Astrocyte (in vitro differentiated cells and primary cell): ENCODE measurements around the gene TTC9C. TPM values are rescaled to one million over a fixed set of nuclear protein-coding genes. Genes with fewer than 3 reads are reported as not detected.

Source experiments
- DNase-seq: peaks from one replicate; pipeline ENCODE4 v3.0.0-alpha.2; 2010; ENCODE audit warnings: low read depth
- FAIRE-seq: peaks from 2 replicates; lab custom pipeline; 2011; peaks lifted over from hg19 to GRCh38; lab: Jason Lieb, UNC
- H2AFZ ChIP-seq: 2 replicates; pipeline ENCODE4 v1.6.0; 2012; ENCODE audit warnings: low read depth, low read length, inconsistent platforms
- H3K27ac ChIP-seq: 2 replicates; pipeline ENCODE4 v1.5.1; 2011; ENCODE audit warnings: low read depth, low read length, inconsistent platforms
- H3K27me3 ChIP-seq: 2 replicates; pipeline ENCODE4 v1.6.0; 2011; ENCODE audit warnings: low read length, inconsistent platforms; ENCODE audit not compliant: insufficient read depth
- H3K36me3 ChIP-seq: 2 replicates; pipeline ENCODE4 v1.5.1; 2011; ENCODE audit warnings: low read length, inconsistent platforms; ENCODE audit not compliant: insufficient read depth
- H3K4me1 ChIP-seq: 2 replicates; pipeline ENCODE4 v1.5.1; 2011; ENCODE audit warnings: low read length, inconsistent platforms; ENCODE audit not compliant: insufficient read depth
- H3K4me2 ChIP-seq: 2 replicates; pipeline ENCODE4 v1.6.0; 2012; ENCODE audit warnings: low read length, inconsistent platforms
- H3K4me3 ChIP-seq: 2 replicates; pipeline ENCODE4 v1.5.1; 2011; ENCODE audit warnings: low read depth, mild to moderate bottlenecking, low read length, inconsistent platforms; ENCODE audit not compliant: insufficient read depth
- H3K79me2 ChIP-seq: 2 replicates; pipeline ENCODE4 v1.6.0; 2012; ENCODE audit warnings: mild to moderate bottlenecking, low read length, inconsistent platforms; ENCODE audit not compliant: insufficient read depth
- H3K9ac ChIP-seq: 2 replicates; pipeline ENCODE4 v1.6.0; 2012; ENCODE audit warnings: mild to moderate bottlenecking, low read length, inconsistent platforms
- H3K9me3 ChIP-seq: 2 replicates; pipeline ENCODE4 v1.5.1; 2012; ENCODE audit warnings: low read depth, mild to moderate bottlenecking, low read length, inconsistent platforms; ENCODE audit not compliant: insufficient read depth
- H4K20me1 ChIP-seq: 2 replicates; pipeline ENCODE4 v1.6.0; 2012; ENCODE audit warnings: low read length, inconsistent platforms; ENCODE audit not compliant: insufficient read depth
- H3K27ac Mint-ChIP-seq: one replicate; pipeline ENCODE4 v1.8.0; 2021; ENCODE audit warnings: mild to moderate bottlenecking, mixed read lengths; ENCODE audit not compliant: unreplicated experiment
- H3K27me3 Mint-ChIP-seq: one replicate; pipeline ENCODE4 v1.8.0; 2021; ENCODE audit warnings: low read depth, mixed read lengths; ENCODE audit not compliant: unreplicated experiment
- H3K36me3 Mint-ChIP-seq: one replicate; pipeline ENCODE4 v1.8.0; 2021; ENCODE audit warnings: low read depth, mixed read lengths; ENCODE audit not compliant: unreplicated experiment
- H3K4me1 Mint-ChIP-seq: one replicate; pipeline ENCODE4 v1.8.0; 2021; ENCODE audit warnings: low read depth, mixed read lengths; ENCODE audit not compliant: unreplicated experiment
- H3K4me3 Mint-ChIP-seq: one replicate; pipeline ENCODE4 v1.8.0; 2021; ENCODE audit warnings: mild to moderate bottlenecking, moderate library complexity, mixed read lengths; ENCODE audit not compliant: unreplicated experiment
- H3K9me3 Mint-ChIP-seq: one replicate; pipeline ENCODE4 v1.8.0; 2021; ENCODE audit warnings: mild to moderate bottlenecking, mixed read lengths; ENCODE audit not compliant: unreplicated experiment
- EZH2 ChIP-seq: IDR thresholded peaks from 2 replicates; pipeline ENCODE4 v1.6.1; 2012; ENCODE audit warnings: mild to moderate bottlenecking, low read length, inconsistent platforms; ENCODE audit not compliant: insufficient read depth
- total RNA-seq: library from RNA; stranded (reverse); gene quantifications from 2 replicates; pipeline ENCODE4 v1.2.1, GENCODE V29; 2021
- TF ChIP-seq, protein P1 (sequence below): IDR thresholded peaks from 2 replicates; pipeline ENCODE4 v1.5.1; 2011; ENCODE audit warnings: low read depth, mild to moderate bottlenecking, inconsistent platforms, low read length, moderate library complexity; ENCODE audit not compliant: insufficient read depth

The TTC9C gene
- total RNA-seq, 1 donor from 2014 or later: 51.9 TPM

DNA sequence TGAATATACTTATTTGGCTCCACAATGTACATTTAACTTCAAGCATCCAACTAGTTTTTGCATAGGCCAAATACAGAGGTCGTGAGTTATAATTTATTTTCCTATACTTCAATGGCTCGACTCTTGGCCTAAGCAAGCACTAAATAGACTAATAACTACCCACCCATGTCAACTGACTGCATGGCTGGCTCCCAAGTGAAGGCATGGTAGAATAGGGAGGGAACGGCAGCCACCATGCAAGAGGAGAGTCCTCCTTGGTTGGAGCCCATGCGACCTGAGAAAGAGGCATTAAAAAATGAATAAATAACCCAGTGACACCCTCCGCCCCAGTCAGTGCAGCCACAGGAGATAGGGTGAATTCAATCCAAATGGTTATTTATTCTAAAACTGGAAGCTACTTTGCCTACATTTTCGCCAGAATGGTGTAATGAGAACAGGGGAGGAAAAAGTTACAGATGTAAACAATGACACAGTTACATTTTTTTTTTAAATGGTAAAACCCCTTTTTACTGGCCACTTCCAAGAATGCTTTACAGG lies 15.9 kb upstream of the TTC9C start:
- no peak overlapping the region for H3K4me2 ChIP-seq
- Mint-ChIP-seq H3K9me3 (no peaks in the 10 kb centered on the region), H3K27ac (no peak overlapping the region), H3K4me1 (peaks cover 32% of the 10 kb centered on the region), H3K36me3 (peaks cover 26% of the 10 kb centered on the region), H3K4me3 (no peak overlapping the region), H3K27me3 (no peaks in the 10 kb centered on the region)
- peaks cover 63% of the 10 kb centered on the region for H3K36me3 ChIP-seq
- H3K79me2 ChIP-seq: peaks cover 39% of the 10 kb centered on the region
- no peak for FAIRE-seq
- peaks cover 17% of the 10 kb centered on the region for H3K4me1 ChIP-seq
- no peaks in the 10 kb centered on the region for H3K9me3 ChIP-seq
- H3K27ac ChIP-seq: no peak overlapping the region
- no peak overlapping the region for H3K4me3 ChIP-seq
- no peak overlapping the region for H2AFZ ChIP-seq
- H3K27me3 ChIP-seq: no peaks in the 10 kb centered on the region
- no peak overlapping the region for H3K9ac ChIP-seq
- DNase-seq: no peak
- TF ChIP-seq, protein P1, sequence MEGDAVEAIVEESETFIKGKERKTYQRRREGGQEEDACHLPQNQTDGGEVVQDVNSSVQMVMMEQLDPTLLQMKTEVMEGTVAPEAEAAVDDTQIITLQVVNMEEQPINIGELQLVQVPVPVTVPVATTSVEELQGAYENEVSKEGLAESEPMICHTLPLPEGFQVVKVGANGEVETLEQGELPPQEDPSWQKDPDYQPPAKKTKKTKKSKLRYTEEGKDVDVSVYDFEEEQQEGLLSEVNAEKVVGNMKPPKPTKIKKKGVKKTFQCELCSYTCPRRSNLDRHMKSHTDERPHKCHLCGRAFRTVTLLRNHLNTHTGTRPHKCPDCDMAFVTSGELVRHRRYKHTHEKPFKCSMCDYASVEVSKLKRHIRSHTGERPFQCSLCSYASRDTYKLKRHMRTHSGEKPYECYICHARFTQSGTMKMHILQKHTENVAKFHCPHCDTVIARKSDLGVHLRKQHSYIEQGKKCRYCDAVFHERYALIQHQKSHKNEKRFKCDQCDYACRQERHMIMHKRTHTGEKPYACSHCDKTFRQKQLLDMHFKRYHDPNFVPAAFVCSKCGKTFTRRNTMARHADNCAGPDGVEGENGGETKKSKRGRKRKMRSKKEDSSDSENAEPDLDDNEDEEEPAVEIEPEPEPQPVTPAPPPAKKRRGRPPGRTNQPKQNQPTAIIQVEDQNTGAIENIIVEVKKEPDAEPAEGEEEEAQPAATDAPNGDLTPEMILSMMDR: no peak
- no peak for TF ChIP-seq EZH2
- H4K20me1 ChIP-seq: peaks cover 13% of the 10 kb centered on the region

DNA sequence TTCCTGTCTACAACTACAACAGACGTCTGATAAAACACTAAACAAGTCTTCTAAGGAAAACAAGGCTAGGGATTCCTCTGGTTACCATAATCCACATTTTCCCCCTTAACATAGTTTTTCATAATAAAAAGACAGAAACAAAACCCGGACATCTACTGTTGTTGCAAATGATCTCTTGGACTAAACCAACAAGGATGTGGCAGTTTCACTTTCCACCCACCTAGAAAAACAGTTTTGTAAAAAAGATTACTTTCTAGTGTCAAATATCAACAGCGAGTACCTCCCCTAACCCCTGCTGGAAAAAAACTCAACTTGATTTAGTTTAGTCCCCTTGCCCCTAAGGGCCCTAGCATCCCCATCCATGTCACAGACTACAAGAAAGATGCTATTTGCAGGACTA lies 15.4 kb upstream of the TTC9C start:
- TF ChIP-seq, protein P1: no peak
- TF ChIP-seq EZH2: no peak
- H3K27ac Mint-ChIP-seq: no peak overlapping the region
- H3K36me3 ChIP-seq: peaks cover 68% of the 10 kb centered on the region
- peaks cover 28% of the 10 kb centered on the region for H3K36me3 Mint-ChIP-seq
- H3K9me3 ChIP-seq: no peaks in the 10 kb centered on the region
- no peak overlapping the region for H3K9ac ChIP-seq
- peaks cover 16% of the 10 kb centered on the region for H3K4me1 ChIP-seq
- peaks cover 30% of the 10 kb centered on the region for H3K4me1 Mint-ChIP-seq
- no peak overlapping the region for H2AFZ ChIP-seq
- no peak overlapping the region for H3K4me3 Mint-ChIP-seq
- H3K9me3 Mint-ChIP-seq: no peaks in the 10 kb centered on the region
- peaks cover 18% of the 10 kb centered on the region for H4K20me1 ChIP-seq
- FAIRE-seq (no peak), DNase-seq (no peak)
- H3K4me2 ChIP-seq: no peak overlapping the region
- H3K79me2 ChIP-seq: peaks cover 44% of the 10 kb centered on the region
- H3K27me3 Mint-ChIP-seq: no peaks in the 10 kb centered on the region
- H3K27ac ChIP-seq: no peak overlapping the region
- H3K27me3 ChIP-seq: no peaks in the 10 kb centered on the region
- no peak overlapping the region for H3K4me3 ChIP-seq

DNA sequence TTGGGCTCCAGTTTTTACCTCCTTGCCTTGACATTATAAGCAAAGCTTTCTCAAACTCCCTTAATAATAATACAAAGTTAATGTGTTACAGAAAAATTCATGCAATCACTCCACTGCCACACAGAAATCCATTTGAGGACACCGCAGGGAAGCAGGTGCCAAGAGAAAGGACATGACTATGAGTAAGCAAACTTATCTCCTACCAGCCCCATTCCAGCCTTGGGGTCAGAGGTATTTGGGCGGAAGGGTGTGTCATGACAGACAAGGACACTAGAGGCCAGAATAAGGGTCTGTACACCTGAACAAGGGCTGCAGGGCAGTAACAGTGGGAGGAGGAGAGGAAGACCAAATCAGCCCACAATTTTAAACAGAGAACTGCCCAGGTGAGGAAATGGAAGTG lies 14.9 kb upstream of the TTC9C start:
- Histone ChIP-seq H3K79me2 (peaks cover 47% of the 10 kb centered on the region), H3K27ac (no peak overlapping the region), H3K4me3 (no peak overlapping the region), H2AFZ (no peak overlapping the region), H3K27me3 (no peaks in the 10 kb centered on the region), H3K4me2 (no peak overlapping the region), H3K36me3 (peaks cover 71% of the 10 kb centered on the region), H3K9ac (no peak overlapping the region), H3K9me3 (no peaks in the 10 kb centered on the region), H3K4me1 (peaks cover 16% of the 10 kb centered on the region), H4K20me1 (peaks cover 20% of the 10 kb centered on the region)
- Mint-ChIP-seq H3K4me3 (peak overlapping the region; percentile 31), H3K9me3 (no peaks in the 10 kb centered on the region), H3K27me3 (no peaks in the 10 kb centered on the region), H3K27ac (peak overlapping the region; percentile 70), H3K36me3 (peaks cover 32% of the 10 kb centered on the region), H3K4me1 (peaks cover 26% of the 10 kb centered on the region)
- DNase-seq: no peak
- TF ChIP-seq, protein P1: no peak
- no peak for TF ChIP-seq EZH2
- no peak for FAIRE-seq
